Stomach (tissue), 9 donors: ENCODE results near the gene TENM4. TPM values are rescaled to one million over a fixed set of nuclear protein-coding genes. Genes with fewer than 3 reads are reported as not detected.

Experiments
- DNase-seq, 2 donors: peaks; one replicate each; pipeline versions ENCODE4 v3.0.0 to v3.0.0-alpha.2; 2013 to 2019
- H3K27ac ChIP-seq, 5 donors: fragments of 200-600 bp in 4 of 5; sonication (generic) in 4 of 5; one replicate each; pipeline ENCODE4 v1.5.1; 2013 to 2019; ENCODE audit warnings: mild to moderate bottlenecking in 1 of 5, moderate library complexity in 1 of 5
- H3K27me3 ChIP-seq, 3 donors: fragments of 200-600 bp; sonication (generic); one replicate each; pipeline ENCODE4 v1.5.1; 2017 to 2019; ENCODE audit warnings: mixed run types in 1 of 3
- H3K36me3 ChIP-seq, 4 donors: fragments of 200-600 bp; sonication (generic); 1 replicate in 3 of 4; 2 replicates in 1 of 4; pipeline ENCODE4 v1.5.1; 2016 to 2019
- H3K4me1 ChIP-seq, 4 donors: fragments of 200-600 bp; sonication (generic); one replicate each; pipeline ENCODE4 v1.5.1; 2016 to 2019
- H3K4me3 ChIP-seq, 4 donors: fragments of 200-600 bp; sonication (generic) in 3 of 4; one replicate each; pipeline ENCODE4 v1.5.1; 2016 to 2019; ENCODE audit warnings: mild to moderate bottlenecking in 1 of 4
- H3K9me3 ChIP-seq, 4 donors: fragments of 200-600 bp; sonication (generic); one replicate each; pipeline ENCODE4 v1.5.1; 2016 to 2019
- EP300 ChIP-seq: sonication (generic); formaldehyde crosslinking; IDR thresholded peaks from one replicate; pipeline ENCODE4 v1.6.1; 2017; ENCODE audit warnings: antibody characterized with exemption
- POLR2A ChIP-seq, 4 donors: fragments of 450-650 bp; IDR thresholded peaks; one replicate each; pipeline ENCODE4 v1.6.1; 2016; ENCODE audit warnings: antibody characterized with exemption in 4 of 4, control low read depth in 2 of 4, mild to moderate bottlenecking in 1 of 4, moderate library complexity in 1 of 4
- POLR2AphosphoS5 ChIP-seq, 3 donors: sonication (generic); formaldehyde crosslinking; IDR thresholded peaks; one replicate each; pipeline ENCODE4 v1.6.1; 2016; ENCODE audit warnings: antibody characterized with exemption in 3 of 3
- WGBS, 5 donors: extraction: QIAGEN DNeasy Blood & Tissue Kit in 3 of 5; methylation state at CpG; one replicate each; pipeline versions ENCODE4 v1.1.5 to v1.1.7; 2013 to 2018; 5-methylcytosine and 5-hydroxymethylcytosine counted together
- intact Hi-C: fragments of 100-400 bp; cut with DNase I; formaldehyde crosslinking; loops from one replicate; pipeline ENCODE4 v1.15.1; 2023; ENCODE audit warnings: low total_unique reads
- polyA plus RNA-seq, 3 donors: library from polyadenylated mRNA; stranded (reverse); fragments of 200-250 nt; gene quantifications; one replicate each; pipeline ENCODE4 v1.2.3, GENCODE V29; 2013
- total RNA-seq, 5 donors: library from RNA; depleted of rRNA; stranded (reverse); fragments of >200 nt; gene quantifications; one replicate each; pipeline versions ENCODE4 v1.1.0 to v1.2.3, GENCODE V29; 2014 to 2016
- TF ChIP-seq, protein P1 (sequence below), 7 experiments: fragments of 450-650 bp in 4 of 7; fragments of 200-600 bp in 3 of 7; sonication (generic) in 3 of 7; IDR thresholded peaks; one replicate each; pipeline ENCODE4 v1.5.1; 2016 to 2019; ENCODE audit warnings: antibody characterized with exemption in 7 of 7, control low read depth in 2 of 7, mild to moderate bottlenecking in 1 of 7
- donor health status: healthy with polysubstance abuse.
- donor health status: Bipolar disorder and iron deficiency.
- donor health status: healthy.

Gene TENM4
- total and polyA plus RNA-seq, 8 donors = 0.06 to 13.2 (median 0.87) TPM; not detected in 1

DNA sequence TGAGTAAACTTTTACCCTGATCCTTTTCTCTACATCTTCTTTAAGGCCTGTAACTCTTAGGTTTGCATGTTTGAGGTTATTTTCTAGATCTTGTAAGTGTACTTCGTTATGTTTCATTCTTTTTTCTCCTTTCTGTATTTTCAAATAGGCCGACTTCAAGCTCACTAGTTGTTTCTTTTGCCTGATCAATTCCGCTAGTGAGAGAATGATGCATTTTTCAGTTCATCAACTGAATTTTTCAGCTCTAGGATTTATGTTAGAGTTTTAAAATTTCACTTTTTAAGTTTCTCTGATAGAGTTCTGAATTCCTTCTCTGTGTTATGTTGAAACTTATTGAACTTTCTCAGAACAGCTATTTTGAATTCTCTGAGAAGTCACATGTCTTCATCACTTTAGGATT lies 810.7 kb downstream of the TENM4 start:
- Histone ChIP-seq H3K4me1 (no peaks in the 10 kb centered on the region), H3K27me3 (peaks cover 0 to 7% (median 0%) of the 10 kb centered on the region in 3 donors), H3K4me3 (no peak overlapping the region), H3K9me3 (peaks cover 0 to 35% (median 31%) of the 10 kb centered on the region in 4 donors), H3K36me3 (no peaks in the 10 kb centered on the region), H3K27ac (no peak overlapping the region)
- 87 to 97% (median 95%) methylated on average over 3 of the region's 3 CpGs for WGBS, 5 donors
- TF ChIP-seq, protein P1, sequence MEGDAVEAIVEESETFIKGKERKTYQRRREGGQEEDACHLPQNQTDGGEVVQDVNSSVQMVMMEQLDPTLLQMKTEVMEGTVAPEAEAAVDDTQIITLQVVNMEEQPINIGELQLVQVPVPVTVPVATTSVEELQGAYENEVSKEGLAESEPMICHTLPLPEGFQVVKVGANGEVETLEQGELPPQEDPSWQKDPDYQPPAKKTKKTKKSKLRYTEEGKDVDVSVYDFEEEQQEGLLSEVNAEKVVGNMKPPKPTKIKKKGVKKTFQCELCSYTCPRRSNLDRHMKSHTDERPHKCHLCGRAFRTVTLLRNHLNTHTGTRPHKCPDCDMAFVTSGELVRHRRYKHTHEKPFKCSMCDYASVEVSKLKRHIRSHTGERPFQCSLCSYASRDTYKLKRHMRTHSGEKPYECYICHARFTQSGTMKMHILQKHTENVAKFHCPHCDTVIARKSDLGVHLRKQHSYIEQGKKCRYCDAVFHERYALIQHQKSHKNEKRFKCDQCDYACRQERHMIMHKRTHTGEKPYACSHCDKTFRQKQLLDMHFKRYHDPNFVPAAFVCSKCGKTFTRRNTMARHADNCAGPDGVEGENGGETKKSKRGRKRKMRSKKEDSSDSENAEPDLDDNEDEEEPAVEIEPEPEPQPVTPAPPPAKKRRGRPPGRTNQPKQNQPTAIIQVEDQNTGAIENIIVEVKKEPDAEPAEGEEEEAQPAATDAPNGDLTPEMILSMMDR (IDR thresholded peaks at IDR 0.05) = no peak
- TF ChIP-seq EP300 (no peak), POLR2AphosphoS5 (IDR thresholded peaks at IDR 0.05) (no peak), POLR2A (IDR thresholded peaks at IDR 0.05) (no peak)
- DNase-seq = no peak
- intact Hi-C loops = no loop called here

DNA sequence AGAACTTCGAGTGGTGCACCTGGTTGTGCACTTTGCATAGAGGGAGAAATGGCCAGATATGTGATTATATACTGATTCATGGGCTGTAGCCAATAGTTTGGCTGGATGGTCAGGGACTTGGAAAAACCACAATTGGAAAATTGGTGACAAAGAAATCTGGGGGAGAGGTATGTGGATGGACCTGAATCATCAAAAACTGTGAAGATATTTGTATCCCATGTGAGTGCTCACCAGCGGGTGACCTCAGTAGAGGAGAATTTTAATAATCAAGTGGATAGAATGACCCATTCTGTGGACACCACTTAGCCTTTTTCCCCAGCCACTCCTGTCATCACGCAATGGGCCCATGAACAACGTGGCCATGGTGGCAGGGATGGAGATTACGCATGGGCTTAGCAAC lies 818.2 kb downstream of the TENM4 start:
- intact Hi-C loops = no loop called here
- Histone ChIP-seq H3K27me3 (no peaks in the 10 kb centered on the region), H3K4me3 (no peak overlapping the region), H3K4me1 (no peaks in the 10 kb centered on the region), H3K27ac (no peak overlapping the region), H3K36me3 (no peaks in the 10 kb centered on the region), H3K9me3 (peaks cover 4 to 28% (median 24%) of the 10 kb centered on the region in 4 donors)
- no peak for DNase-seq
- 71 to 82% (median 81%) methylated on average over 5 of the region's 5 CpGs for WGBS, 5 donors
- TF ChIP-seq POLR2AphosphoS5 (IDR thresholded peaks at IDR 0.05) (no peak), EP300 (no peak), POLR2A (IDR thresholded peaks at IDR 0.05) (no peak)
- TF ChIP-seq, protein P1 (IDR thresholded peaks at IDR 0.05) = no peak

DNA sequence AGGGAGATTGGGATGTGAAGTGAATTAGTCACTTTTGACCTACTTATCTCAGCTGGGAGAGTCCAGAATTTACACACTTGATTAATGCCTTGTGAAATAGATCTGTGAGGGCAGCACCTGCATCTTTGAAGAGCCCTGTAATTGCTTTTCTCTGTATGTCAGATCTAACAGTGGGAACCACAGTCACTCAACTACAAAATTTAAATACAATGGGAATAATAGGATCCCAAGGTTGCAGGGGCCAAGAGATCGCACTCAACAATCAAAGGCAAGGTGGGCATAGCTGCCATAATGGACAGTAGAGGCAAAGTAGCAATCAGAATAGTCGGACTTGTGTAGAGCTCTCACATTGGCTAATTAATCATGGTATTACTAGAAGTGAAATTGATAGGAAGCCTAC lies 820.7 kb downstream of the TENM4 start:
- H3K27me3 ChIP-seq = no peaks in the 10 kb centered on the region
- no peaks in the 10 kb centered on the region for H3K4me1 ChIP-seq
- H3K36me3 ChIP-seq = no peaks in the 10 kb centered on the region
- DNase-seq = no peak
- 69 to 91% (median 88%) methylated on average over 2 of the region's 2 CpGs for WGBS, 5 donors
- no peak overlapping the region for H3K4me3 ChIP-seq
- no peak overlapping the region for H3K27ac ChIP-seq
- peaks cover 4 to 28% (median 21%) of the 10 kb centered on the region in 4 donors for H3K9me3 ChIP-seq
- no peak for TF ChIP-seq POLR2AphosphoS5 (IDR thresholded peaks at IDR 0.05)
- TF ChIP-seq, protein P1 (IDR thresholded peaks at IDR 0.05) = no peak
- TF ChIP-seq POLR2A (IDR thresholded peaks at IDR 0.05) = no peak
- no peak for TF ChIP-seq EP300
- intact Hi-C loops = no loop called here

DNA sequence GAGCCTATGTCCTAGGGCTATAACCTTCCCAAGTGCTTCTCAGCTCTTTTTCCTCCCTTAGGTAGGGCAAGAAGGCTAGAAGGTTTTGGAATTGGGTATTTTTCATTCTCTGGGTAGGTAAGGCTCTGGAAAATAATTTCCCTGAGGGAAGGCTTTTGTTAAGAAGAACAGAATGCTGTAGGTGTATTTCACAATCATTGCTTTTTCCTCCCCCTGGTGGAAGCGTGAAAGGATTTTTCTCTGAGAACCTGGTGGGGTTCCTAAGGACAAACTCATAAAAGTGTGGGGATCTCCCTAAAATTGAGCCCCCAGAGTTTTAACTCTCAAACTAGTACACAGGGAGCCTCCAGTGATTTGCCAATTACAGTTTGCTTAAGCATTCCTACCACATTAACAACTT lies 825.1 kb downstream of the TENM4 start:
- no peak overlapping the region for H3K4me3 ChIP-seq
- WGBS, 5 donors = 73 to 86% (median 84%) methylated on average over 1 of the region's 1 CpG
- peaks cover 4 to 25% (median 21%) of the 10 kb centered on the region in 4 donors for H3K9me3 ChIP-seq
- H3K27me3 ChIP-seq = no peaks in the 10 kb centered on the region
- no peaks in the 10 kb centered on the region for H3K4me1 ChIP-seq
- H3K27ac ChIP-seq = no peak overlapping the region
- DNase-seq = no peak
- intact Hi-C loops = no loop called here
- TF ChIP-seq, protein P1 (IDR thresholded peaks at IDR 0.05) = no peak
- TF ChIP-seq POLR2AphosphoS5 (IDR thresholded peaks at IDR 0.05) (no peak), EP300 (no peak), POLR2A (IDR thresholded peaks at IDR 0.05) (no peak)
- no peaks in the 10 kb centered on the region for H3K36me3 ChIP-seq
